ENCODE data around the gene MTR. TPM values are rescaled to one million over a fixed set of nuclear protein-coding genes. Genes with fewer than 3 reads are reported as not detected.

The MTR gene
- total RNA-seq, 1 donor from 2014 or later: 42.9 TPM

DNA sequence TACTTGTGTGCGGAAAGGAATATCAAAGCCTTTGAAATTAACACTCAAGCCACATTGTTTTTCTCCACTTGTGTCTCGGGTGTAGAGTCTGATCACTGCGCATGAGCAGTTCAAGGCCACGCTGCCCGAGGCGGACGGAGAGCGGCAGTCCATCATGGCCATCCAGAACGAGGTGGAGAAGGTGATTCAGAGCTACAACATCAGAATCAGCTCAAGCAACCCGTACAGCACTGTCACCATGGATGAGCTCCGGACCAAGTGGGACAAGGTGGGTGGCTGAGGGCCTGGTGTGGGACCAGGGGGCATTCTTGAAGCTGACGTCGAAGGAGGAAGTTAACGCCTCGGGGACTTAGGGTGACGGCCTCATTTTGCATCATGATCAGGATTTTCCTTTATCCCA is 43.7 kb upstream of the MTR start:
- no peaks in the 10 kb centered on the region for H3K9me3 Mint-ChIP-seq
- no peak for DNase-seq (ENCODE audit: low read depth, low spot score)
- no peak overlapping the region for H3K27ac Mint-ChIP-seq (ENCODE audit: unreplicated experiment)
- no peaks in the 10 kb centered on the region for H3K36me3 Mint-ChIP-seq (ENCODE audit: low read depth)
- no peak overlapping the region for H3K4me3 Mint-ChIP-seq
- no peaks in the 10 kb centered on the region for H3K4me1 Mint-ChIP-seq
- no peaks in the 10 kb centered on the region for H3K27me3 Mint-ChIP-seq (ENCODE audit: low read depth)
- TF ChIP-seq, protein P1, sequence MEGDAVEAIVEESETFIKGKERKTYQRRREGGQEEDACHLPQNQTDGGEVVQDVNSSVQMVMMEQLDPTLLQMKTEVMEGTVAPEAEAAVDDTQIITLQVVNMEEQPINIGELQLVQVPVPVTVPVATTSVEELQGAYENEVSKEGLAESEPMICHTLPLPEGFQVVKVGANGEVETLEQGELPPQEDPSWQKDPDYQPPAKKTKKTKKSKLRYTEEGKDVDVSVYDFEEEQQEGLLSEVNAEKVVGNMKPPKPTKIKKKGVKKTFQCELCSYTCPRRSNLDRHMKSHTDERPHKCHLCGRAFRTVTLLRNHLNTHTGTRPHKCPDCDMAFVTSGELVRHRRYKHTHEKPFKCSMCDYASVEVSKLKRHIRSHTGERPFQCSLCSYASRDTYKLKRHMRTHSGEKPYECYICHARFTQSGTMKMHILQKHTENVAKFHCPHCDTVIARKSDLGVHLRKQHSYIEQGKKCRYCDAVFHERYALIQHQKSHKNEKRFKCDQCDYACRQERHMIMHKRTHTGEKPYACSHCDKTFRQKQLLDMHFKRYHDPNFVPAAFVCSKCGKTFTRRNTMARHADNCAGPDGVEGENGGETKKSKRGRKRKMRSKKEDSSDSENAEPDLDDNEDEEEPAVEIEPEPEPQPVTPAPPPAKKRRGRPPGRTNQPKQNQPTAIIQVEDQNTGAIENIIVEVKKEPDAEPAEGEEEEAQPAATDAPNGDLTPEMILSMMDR (conservative IDR thresholded peaks at IDR 0.05): no peak

DNA sequence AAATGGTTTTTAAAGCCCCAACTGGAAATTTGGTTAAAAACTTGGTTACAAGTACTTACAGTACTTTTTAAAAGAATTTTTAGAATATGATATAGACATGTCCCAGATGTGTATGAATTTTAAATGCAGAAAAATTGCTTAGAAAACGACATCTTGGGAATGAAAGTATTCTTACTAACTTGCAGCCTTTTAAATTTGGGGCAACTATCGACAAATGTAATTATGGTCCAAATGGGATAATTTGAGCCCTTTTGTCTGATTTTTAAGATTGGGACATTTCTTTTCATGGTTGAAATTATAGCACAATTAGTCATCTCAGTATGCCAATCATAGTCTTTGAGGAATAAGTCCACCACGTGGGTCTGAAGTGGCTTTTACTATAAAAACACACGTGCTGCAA is 43.2 kb upstream of the MTR start:
- Mint-ChIP-seq H3K4me3 (no peak overlapping the region), H3K27ac (ENCODE audit: unreplicated experiment) (no peak overlapping the region), H3K9me3 (no peaks in the 10 kb centered on the region), H3K4me1 (no peaks in the 10 kb centered on the region), H3K36me3 (ENCODE audit: low read depth) (no peaks in the 10 kb centered on the region), H3K27me3 (ENCODE audit: low read depth) (no peaks in the 10 kb centered on the region)
- TF ChIP-seq, protein P1 (conservative IDR thresholded peaks at IDR 0.05): no peak
- DNase-seq (ENCODE audit: low read depth, low spot score): no peak

DNA sequence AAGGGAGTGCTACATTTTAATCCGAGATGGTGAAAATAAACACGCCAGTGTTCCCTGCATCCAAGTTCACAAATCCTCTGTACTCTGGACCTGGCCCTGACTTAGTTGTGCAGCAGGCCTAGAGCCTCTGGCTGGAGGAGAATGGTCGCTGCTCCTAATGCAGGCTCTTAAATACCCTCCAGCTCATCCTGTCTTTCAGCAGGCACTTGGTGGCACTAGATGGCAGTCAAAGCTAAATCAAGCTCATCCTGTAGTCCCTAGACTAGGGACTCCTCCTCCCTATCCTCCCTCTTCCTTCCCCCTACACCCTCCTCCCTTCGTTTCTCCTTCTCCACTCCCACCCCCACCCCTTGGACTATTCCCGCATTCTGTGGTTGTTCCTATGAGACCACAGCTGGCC is 41.6 kb upstream of the MTR start:
- Mint-ChIP-seq H3K4me1 (no peaks in the 10 kb centered on the region), H3K27me3 (ENCODE audit: low read depth) (no peaks in the 10 kb centered on the region), H3K27ac (ENCODE audit: unreplicated experiment) (no peak overlapping the region), H3K4me3 (no peak overlapping the region), H3K36me3 (ENCODE audit: low read depth) (no peaks in the 10 kb centered on the region), H3K9me3 (no peaks in the 10 kb centered on the region)
- DNase-seq (ENCODE audit: low read depth, low spot score): no peak
- TF ChIP-seq, protein P1 (conservative IDR thresholded peaks at IDR 0.05): peak; percentile 48

DNA sequence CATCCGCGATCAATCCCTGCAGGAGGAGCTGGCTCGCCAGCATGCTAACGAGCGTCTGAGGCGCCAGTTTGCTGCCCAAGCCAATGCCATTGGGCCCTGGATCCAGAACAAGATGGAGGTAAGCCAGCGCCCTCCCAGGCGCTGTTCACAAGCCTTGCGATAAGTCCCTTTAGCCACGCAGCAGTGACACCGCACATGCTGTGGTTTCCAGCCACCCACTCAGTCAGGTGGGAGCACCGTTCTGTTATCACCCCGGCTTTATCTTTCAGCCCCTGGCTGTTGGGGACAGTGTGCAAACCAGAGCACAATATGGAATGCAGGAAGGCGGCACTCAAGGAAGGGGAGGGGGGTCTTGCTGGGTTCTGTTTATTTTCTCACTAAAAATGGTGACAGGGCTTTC is 41.1 kb upstream of the MTR start:
- TF ChIP-seq, protein P1 (conservative IDR thresholded peaks at IDR 0.05): no peak
- H3K4me3 Mint-ChIP-seq: no peak overlapping the region
- no peaks in the 10 kb centered on the region for H3K36me3 Mint-ChIP-seq (ENCODE audit: low read depth)
- no peaks in the 10 kb centered on the region for H3K4me1 Mint-ChIP-seq
- no peaks in the 10 kb centered on the region for H3K27me3 Mint-ChIP-seq (ENCODE audit: low read depth)
- DNase-seq (ENCODE audit: low read depth, low spot score): no peak
- H3K9me3 Mint-ChIP-seq: no peaks in the 10 kb centered on the region
- H3K27ac Mint-ChIP-seq (ENCODE audit: unreplicated experiment): no peak overlapping the region

DNA sequence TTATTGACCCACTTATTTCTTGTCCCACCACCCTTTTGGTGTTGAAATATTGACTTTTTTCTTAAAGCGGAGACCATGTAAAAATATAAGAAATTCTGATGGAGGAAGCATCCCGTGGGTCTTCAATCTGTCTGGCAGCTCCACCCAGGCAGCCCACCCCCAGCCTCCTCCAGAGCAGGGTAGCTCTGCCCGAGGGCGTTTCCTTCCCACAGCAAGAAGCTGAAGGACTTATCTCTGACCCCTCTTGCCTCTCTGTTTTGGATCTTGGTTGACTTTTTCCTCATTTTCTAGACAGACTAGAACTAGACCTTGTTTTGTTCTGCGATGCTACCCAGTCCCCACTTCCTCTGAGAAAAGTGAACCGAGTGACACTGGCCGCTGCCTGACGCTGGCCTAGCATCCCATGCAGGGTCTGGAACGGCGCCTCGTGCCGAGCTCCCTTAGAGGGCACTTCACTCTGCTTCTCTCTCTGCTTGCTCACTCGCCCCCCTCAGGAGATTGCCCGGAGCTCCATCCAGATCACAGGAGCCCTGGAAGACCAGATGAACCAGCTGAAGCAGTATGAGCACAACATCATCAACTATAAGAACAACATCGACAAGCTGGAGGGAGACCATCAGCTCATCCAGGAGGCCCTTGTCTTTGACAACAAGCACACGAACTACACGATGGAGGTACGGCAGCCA is 40.4 kb upstream of the MTR start:
- Mint-ChIP-seq H3K27ac (ENCODE audit: unreplicated experiment) (no peak overlapping the region), H3K4me3 (no peak overlapping the region), H3K27me3 (ENCODE audit: low read depth) (no peaks in the 10 kb centered on the region), H3K4me1 (no peaks in the 10 kb centered on the region), H3K36me3 (ENCODE audit: low read depth) (no peaks in the 10 kb centered on the region), H3K9me3 (no peaks in the 10 kb centered on the region)
- no peak for DNase-seq (ENCODE audit: low read depth, low spot score)
- TF ChIP-seq, protein P1 (conservative IDR thresholded peaks at IDR 0.05): no peak

All from neural crest cell (in vitro differentiated cells).